DMS 273 (cell line): ENCODE measurements around the gene RRP7A.
A peak's percentile ranks its signal among the peaks of the same experiment; 100 is the strongest.
"Not testable (repeated sequence)": the region's sequence is repeated elsewhere in the genome, so short reads cannot be mapped to it uniquely, and the experiment has no call there.

Experiments
- DNase-seq: peaks from one replicate; lab custom pipeline; 2025; ENCODE audit not compliant: unreplicated experiment; lab: John Stamatoyannopoulos, UW

Gene RRP7A, protein sequence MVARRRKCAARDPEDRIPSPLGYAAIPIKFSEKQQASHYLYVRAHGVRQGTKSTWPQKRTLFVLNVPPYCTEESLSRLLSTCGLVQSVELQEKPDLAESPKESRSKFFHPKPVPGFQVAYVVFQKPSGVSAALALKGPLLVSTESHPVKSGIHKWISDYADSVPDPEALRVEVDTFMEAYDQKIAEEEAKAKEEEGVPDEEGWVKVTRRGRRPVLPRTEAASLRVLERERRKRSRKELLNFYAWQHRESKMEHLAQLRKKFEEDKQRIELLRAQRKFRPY

DNA sequence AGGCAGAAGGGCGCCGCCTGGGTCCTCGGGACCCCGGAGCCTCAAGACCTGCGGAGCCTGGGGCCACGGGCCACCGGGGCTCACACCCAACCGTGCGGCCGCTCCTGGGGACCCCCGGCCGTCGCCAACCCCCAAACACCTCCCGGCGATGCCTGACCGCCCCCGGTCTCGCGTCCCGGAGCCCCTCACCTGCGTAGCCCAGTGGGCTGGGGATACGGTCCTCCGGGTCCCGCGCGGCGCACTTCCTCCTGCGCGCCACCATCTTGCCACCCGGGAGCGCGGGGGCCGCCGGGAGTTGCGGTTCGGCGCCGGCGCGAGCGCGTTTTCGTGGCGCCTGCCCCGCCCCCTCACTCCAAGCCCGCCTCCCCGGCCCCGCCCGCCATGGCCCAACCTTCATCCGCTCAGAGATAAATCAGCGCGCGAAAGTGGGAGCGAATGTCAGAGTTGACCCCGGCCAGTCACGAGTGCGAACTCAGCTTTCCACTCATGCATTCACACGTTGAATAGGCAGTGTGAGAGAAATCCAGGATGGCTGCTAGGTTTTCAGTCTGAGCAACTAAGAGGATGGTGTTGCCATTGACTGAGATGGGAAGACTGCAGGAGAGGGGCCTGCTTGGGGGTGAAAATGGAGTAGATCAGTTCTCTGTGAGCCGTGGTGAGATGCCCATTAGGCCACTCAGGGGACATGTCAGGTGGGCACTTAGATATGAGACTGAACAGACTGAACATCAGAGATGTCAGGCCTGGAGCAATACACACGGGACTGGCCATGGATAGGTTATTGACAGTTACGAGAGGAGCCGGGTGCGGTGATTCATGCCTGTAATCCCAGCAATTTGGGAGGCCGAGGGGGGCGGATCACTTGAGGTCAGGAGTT is at the start of gene RRP7A:
Gene RRP7A (minus strand): TSS at position 272 of the 877 bp plus-strand sequence. CDS start 10 bp downstream, at position 262.
- peak; percentile 83 for DNase-seq

- DNase-seq, result not testable (repeated sequence)
Observed at GRCh38 chr22:42567950-42568349, 48.4 kb upstream of the RRP7A start.

DNA sequence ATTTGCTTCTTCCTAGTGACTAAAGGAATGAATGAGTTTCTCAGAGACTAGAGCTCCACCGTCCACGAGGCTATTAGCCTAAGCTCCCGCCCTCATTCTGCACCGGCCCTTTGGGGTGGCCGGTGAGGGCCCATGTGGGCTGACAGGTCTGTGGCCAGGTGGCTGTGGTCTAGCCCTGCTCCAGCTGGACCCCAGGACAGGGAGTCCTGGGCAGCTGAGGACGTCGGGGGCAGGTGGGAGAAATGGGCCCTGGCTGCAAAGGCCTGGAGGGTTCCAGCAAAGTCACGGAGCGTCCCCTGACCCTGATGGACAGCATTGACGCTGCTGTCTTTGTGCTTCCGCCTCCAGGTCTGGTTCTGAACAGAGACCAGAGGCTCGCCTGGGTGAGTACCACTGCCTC is 46.4 kb upstream of the RRP7A start:
- DNase-seq, result no peak

DNA sequence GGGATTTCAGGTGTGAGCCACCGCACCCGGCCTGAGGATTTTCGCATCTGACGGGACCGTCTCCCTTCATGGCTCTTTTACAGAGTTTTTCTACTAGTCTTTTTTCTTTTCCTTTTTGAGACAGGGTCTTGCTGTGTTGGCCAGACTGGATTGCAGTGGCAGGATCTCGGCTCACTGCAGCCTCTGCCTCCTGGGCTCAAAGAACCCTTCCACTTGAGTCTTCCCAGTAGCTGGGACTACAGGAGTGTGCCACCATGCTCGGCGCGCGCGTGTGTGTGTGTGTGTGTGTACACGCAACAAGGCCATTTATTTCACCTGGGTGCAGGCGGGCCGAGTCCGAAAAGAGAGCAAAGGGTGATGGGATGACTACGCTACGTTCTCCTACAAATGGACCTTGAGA is 45.1 kb upstream of the RRP7A start:
- DNase-seq, result no peak

DNA sequence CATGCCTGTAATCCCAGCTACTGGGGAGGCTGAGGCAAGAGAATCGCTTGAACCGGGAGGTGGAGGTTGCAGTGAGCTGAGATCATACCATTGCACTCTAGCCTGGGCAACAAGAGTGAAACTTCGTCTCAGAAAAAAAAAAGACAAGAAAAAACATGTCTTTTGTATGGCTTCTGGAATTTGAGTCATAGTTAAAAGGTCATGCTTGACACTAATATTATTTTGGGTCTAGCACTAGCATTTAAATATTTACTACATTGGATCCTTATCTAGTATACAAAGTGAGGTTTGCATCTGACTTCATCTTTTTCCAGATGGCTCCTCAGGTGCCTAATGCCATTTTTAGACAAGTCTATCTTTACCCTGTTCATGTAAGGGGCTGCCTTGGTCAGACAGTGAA is 44.3 kb upstream of the RRP7A start:
- DNase-seq, result not testable (repeated sequence)

- DNase-seq, result no peak
Observed at GRCh38 chr22:42562684-42563083, 43.1 kb upstream of the RRP7A start.

GRCh38 chr22:42562279-42562678 is 42.7 kb upstream of the RRP7A start:
- DNase-seq, result no peak

- DNase-seq, result no peak
Observed at GRCh38 chr22:42561856-42562255, 42.3 kb upstream of the RRP7A start.

DNA sequence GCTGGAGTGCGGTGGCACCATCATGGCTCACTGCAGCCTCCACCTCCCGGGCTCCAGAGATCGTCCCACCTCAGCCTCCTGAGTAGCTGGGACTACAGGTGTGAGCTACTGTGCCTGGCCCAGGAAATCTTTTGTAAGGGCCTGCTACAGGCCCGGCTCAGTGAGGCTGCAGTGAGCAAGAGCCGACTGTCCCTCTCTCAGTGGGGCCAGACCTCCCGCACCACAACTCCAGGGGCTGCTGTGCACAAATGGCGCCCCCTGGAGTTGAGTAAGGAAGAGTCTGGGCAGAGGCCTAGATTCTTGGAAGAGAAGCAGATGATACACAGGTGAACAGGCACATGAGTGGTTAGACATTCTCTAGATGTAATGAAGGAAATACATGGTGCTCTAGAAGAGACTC is 41.2 kb upstream of the RRP7A start:
- peak; percentile 56 for DNase-seq

- no peak for DNase-seq
Observed at GRCh38 chr22:42560381-42560780, 40.8 kb upstream of the RRP7A start.

DNA sequence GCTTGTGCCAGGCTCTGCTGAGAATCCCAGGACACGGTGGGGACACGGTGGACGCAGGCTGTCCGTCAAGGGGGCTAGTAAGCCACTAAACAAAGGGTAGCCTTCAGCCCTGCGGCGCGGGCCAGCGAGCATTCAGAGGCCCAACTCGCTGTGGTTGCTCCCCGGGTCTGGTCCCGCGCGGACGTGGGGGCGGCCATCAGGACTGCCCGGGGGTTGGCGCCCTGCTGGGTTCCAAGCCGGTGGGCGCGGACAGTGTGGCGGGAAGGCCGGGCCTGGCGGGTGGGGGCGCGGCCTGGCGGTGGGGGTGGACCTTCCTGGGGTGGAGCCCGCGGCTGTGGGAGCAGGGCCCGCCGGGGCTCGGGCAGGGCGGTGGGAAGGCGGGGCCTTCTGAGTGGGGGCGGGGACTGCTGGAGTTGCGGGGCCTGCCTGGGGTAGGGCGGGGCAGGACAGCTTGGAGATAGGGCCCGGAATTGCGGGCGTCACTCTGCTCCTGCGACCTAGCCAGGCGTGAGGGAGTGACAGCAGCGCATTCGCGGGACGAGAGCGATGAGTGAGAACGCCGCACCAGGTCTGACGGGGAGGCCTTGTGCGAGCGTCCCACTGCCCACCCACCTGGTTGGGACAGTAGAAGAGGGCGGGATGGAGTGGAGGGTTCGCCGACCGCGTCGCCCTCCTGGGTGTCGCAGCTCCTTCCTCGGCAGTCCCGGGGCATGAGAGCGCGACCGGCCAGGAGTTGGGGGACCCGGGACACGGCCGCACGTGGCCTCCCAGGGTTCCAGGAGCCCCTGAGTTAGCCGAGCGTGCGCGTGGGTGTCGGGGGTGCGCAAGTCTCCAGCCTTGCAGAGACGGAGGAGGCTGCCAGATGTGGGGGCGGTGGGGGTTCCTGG is 34.1 kb upstream of the RRP7A start, which contains the start of gene SERHL2:
Gene SERHL2 (plus strand): TSS at position 482 of the 887 bp plus-strand sequence. CDS start 65 bp downstream, at position 547.
- DNase-seq, result peak; percentile 82

DNA sequence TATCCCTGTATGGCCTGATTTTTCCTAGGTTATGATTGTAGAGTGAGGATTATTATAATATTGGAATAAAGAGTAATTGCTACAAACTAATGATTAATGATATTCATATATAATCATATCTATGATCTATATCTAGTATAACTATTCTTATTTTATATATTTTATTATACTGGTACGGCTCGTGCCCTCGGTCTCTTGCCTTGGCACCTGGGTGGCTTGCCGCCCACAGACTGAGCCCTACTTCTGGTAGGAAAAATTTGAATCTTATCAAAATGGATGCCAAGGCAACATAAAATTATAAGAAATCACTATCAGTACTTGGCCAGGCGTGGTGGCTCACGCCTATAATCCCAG is 32.7 kb upstream of the RRP7A start:
- not testable (repeated sequence) for DNase-seq

DNA sequence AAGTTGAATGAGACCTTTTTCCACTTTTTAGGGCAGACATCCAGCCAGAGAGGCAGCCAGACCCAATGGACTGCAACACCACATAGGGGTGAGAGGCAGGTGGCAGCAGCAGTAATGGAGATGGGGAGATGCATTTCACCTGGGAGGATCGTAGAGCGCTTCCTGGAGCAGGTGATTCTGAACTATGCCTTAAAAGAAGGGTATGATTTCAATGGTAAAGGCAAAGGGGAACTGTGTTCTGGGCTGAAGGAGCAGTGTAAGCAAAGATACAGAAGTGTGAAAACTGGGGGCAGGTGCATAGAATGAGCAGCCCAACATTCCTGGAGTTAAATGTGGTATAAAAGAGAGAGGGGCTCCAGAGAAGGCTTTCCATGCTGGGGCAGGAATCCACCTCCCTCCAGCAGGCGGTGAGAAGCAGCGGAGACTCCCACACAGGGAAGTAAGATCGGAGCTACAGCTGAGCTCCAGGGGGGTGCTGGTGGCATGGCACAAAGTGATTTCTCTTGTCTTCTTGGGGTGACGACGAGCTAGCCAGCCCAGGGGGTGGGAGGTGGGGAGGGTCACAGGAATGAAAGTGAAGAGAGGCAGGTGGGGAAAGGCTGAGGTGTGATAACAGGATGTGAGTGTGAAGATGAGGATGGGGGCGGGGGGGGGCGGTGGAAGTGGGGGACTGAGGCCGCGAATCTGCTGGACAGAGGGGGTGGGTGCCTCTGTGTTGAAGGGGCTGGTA is 29.9 kb upstream of the RRP7A start:
- DNase-seq, result no peak

DNA sequence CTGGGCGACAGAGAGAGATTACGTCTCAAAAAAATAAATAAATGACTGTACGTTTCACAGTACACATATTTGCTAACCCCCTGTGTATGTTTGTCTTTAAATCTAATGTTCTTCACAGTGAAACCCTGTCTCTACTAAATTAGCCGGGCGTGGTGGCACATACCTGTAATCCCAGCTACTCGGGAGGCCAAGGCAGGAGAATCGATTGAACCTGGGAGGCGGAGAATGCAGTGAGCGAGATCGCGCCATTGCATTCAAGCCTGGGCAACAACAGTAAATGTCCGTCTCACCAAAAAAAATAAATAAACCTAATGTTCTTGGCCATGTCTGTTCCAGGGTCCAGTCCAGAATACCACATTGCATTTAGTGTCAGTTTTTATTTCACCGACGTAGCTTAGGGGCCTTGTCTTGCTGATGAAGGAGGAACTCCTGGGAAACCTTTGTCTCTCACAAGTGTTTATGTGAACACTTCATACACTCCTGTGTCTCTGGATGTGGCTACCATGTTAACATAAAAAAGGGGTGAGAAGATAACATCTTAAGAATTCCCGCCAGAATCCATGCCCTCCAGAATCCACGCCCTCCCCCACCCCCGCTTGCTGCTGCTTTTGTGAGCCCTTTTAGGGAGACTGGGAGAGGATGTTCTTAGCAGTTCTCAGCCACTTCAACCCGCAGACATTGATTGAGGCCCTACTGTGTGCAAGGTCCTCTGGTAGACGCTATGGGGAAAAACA is 29.2 kb upstream of the RRP7A start:
- DNase-seq, result no peak

DNA sequence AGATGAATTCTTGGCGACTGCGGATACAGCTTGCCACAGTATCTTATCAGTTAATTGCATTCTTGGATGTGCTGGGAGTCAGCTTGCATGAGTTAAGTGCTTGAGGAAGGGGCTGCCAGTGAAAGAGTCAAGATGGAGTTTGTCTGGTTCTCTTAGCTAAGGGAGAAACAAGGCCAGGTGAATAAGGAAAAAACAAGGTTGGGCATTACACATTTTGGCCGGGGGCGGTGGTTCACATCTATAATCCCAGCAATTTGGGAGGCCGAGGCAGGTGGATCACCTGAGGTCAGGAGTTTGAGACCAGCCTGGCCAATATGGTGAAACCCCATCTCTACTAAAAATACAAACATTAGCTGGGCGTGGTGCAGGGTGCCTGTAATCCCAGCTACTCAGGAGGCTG is 28.5 kb upstream of the RRP7A start:
- DNase-seq, result not testable (repeated sequence)

- DNase-seq, result no peak
Observed at GRCh38 chr22:42547562-42547961, 28.0 kb upstream of the RRP7A start.

DNA sequence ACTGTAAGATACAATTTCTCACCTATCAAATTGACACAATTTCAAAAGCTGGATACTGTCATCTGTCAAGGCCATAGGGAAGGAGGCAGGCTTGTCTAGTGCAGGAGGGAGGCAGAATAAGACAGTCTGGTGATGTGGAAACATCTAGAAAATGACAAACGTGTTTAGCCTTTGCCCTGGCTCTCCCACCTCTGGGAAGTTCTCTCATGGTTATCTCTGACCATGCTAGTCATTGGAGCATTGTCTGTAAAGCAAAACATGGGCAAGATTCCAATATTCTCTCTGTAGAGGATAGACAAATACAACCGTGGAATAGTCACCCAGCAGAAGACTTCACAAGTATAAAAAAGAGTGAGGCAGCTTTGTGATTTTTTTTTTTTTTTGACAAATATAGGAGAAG is 25.1 kb upstream of the RRP7A start:
- no peak for DNase-seq

DNA sequence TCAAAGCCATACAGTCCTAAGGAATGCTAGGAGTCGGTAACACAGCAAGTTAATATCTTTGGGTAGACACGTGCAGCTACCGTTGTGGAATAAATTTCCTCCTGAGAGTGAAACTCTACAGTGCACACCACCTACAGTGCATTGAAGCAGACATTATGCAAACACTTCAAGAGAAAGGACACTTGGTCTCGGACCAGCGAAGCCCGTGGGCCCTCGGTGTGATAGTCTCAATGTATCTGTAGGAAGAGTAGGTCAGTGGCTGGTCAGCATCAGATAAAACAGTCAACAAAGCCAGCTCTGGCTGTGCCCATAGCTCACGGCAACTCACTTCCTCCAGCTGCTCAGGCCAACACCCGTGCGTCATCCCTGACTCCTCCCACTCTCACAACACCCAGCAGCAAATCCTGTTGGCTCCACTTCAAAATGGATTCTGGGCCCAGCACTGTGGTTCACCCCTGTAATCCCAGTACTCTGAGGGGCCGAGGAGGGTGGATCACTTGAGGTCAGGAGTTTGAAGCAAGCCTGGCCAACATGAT is 19.7 kb upstream of the RRP7A start:
- DNase-seq, result not testable (repeated sequence)

- DNase-seq, result not testable (repeated sequence)
Observed at GRCh38 chr22:42537199-42537831, 17.7 kb upstream of the RRP7A start.
